HL-60 (cell line): ENCODE measurements around the gene KIAA0825.

Experiments
- CTCF ChIP-seq: IDR thresholded peaks from one replicate; pipeline ENCODE4 v1.5.1; 2011; ENCODE audit warnings: low read length, control low read depth, inconsistent platforms; ENCODE audit not compliant: insufficient read depth
- GABPA ChIP-seq: IDR thresholded peaks from 2 replicates; pipeline ENCODE4 v1.6.1; 2012; ENCODE audit warnings: low read depth
- POLR2AphosphoS5 ChIP-seq: IDR thresholded peaks from 2 replicates; pipeline ENCODE4 v1.6.1; 2012; ENCODE audit warnings: low read depth

GRCh38 chr5:94240134-94240533 is 378.3 kb downstream of the KIAA0825 start:
- no peak for TF ChIP-seq CTCF
- TF ChIP-seq GABPA: no peak
- no peak for TF ChIP-seq POLR2AphosphoS5
